ENCODE results near the gene TET1. TPM values are rescaled to one million over a fixed set of nuclear protein-coding genes. Genes with fewer than 3 reads are reported as not detected.

Gene TET1
- total and polyA plus RNA-seq, 9 of the 15 experiments (the other 6 are each of a cell fraction or from before 2014, with no cell fraction given) = 2.6 to 21.3 (median 11.6) TPM

GRCh38 chr10:68560943-68561864 lies 1.1 kb downstream of the TET1 start (continued):
- no peak for TF ChIP-seq ESRRB (CRISPR knock-in tag; IDR thresholded peaks at IDR 0.05; ENCODE audit: borderline replicate concordance)
- no peak for TF ChIP-seq MTA3 (IDR thresholded peaks at IDR 0.05; ENCODE audit: borderline replicate concordance)
- no peak for TF ChIP-seq COPS2 (conservative IDR thresholded peaks at IDR 0.05)
- no peak for TF ChIP-seq HIVEP1 (CRISPR knock-in tag; IDR thresholded peaks at IDR 0.05)
- TF ChIP-seq CEBPB (tag; IDR thresholded peaks at IDR 0.05) = no peak
- TF ChIP-seq, protein P1, sequence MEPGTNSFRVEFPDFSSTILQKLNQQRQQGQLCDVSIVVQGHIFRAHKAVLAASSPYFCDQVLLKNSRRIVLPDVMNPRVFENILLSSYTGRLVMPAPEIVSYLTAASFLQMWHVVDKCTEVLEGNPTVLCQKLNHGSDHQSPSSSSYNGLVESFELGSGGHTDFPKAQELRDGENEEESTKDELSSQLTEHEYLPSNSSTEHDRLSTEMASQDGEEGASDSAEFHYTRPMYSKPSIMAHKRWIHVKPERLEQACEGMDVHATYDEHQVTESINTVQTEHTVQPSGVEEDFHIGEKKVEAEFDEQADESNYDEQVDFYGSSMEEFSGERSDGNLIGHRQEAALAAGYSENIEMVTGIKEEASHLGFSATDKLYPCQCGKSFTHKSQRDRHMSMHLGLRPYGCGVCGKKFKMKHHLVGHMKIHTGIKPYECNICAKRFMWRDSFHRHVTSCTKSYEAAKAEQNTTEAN (CRISPR knock-in tag; IDR thresholded peaks at IDR 0.05) = no peak
- no peak for TF ChIP-seq ZNF316 (IDR thresholded peaks at IDR 0.05)
- no peak for TF ChIP-seq EWSR1 (IDR thresholded peaks at IDR 0.05; ENCODE audit: borderline replicate concordance, low read depth, partially characterized antibody)
- TF ChIP-seq ZNF518B (CRISPR knock-in tag; IDR thresholded peaks at IDR 0.05) = no peak
- no peak for TF ChIP-seq SMAD1 (IDR thresholded peaks at IDR 0.05; ENCODE audit: low read depth, low read length, partially characterized antibody)
- TF ChIP-seq, protein P2, sequence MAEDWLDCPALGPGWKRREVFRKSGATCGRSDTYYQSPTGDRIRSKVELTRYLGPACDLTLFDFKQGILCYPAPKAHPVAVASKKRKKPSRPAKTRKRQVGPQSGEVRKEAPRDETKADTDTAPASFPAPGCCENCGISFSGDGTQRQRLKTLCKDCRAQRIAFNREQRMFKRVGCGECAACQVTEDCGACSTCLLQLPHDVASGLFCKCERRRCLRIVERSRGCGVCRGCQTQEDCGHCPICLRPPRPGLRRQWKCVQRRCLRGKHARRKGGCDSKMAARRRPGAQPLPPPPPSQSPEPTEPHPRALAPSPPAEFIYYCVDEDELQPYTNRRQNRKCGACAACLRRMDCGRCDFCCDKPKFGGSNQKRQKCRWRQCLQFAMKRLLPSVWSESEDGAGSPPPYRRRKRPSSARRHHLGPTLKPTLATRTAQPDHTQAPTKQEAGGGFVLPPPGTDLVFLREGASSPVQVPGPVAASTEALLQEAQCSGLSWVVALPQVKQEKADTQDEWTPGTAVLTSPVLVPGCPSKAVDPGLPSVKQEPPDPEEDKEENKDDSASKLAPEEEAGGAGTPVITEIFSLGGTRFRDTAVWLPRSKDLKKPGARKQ (CRISPR knock-in tag; IDR thresholded peaks at IDR 0.05) = no peak
- no peak for TF ChIP-seq CREB5 (CRISPR knock-in tag; IDR thresholded peaks at IDR 0.05)
- TF ChIP-seq PML (IDR thresholded peaks at IDR 0.05; ENCODE audit: low read length) = no peak
- TF ChIP-seq SRF (CRISPR knock-in tag; IDR thresholded peaks at IDR 0.05) = no peak
- no peak for TF ChIP-seq KHSRP (IDR thresholded peaks at IDR 0.05)

All from K562 (cell line).